GM23338 (cell line): ENCODE measurements around the gene GNPTAB. TPM values are rescaled to one million over a fixed set of nuclear protein-coding genes. Genes with fewer than 3 reads are reported as not detected.

ENCODE experiments used
- ATAC-seq: fragments of 200-7000 bp; cut with Tn5 transposase; 3 replicates; pipeline ENCODE4 v1.9.1; 2020
- DNase-seq: peaks from one replicate; pipeline ENCODE4 v3.0.0-alpha.2; 2015; ENCODE audit warnings: low spot score
- H2AFZ ChIP-seq: fragments of 200-600 bp; sonication (generic); 2 replicates; pipeline ENCODE4 v1.8.0; 2016; ENCODE audit warnings: antibody characterized with exemption, mild to moderate bottlenecking, moderate library complexity
- H3F3A ChIP-seq: fragments of 200-600 bp; sonication (generic); replicated peaks from 2 replicates; pipeline ENCODE4 v1.8.0; 2017; ENCODE audit warnings: antibody characterized with exemption, mixed run types, low read depth
- H3K27ac ChIP-seq: fragments of 200-600 bp; sonication (generic); 2 replicates; pipeline ENCODE4 v1.6.1; 2016; ENCODE audit warnings: low read depth
- H3K27me3 ChIP-seq: fragments of 200-600 bp; sonication (generic); 2 replicates; pipeline ENCODE4 v1.8.0; 2016; ENCODE audit warnings: mild to moderate bottlenecking, mixed run types, moderate library complexity; ENCODE audit not compliant: insufficient read depth
- H3K36me3 ChIP-seq: fragments of 200-600 bp; sonication (generic); 2 replicates; pipeline ENCODE4 v1.8.0; 2016; ENCODE audit warnings: mild to moderate bottlenecking; ENCODE audit not compliant: insufficient read depth
- H3K4me1 ChIP-seq: fragments of 200-600 bp; sonication (generic); 2 replicates; pipeline ENCODE4 v1.8.0; 2016; ENCODE audit warnings: mild to moderate bottlenecking, moderate library complexity; ENCODE audit not compliant: insufficient read depth
- H3K4me2 ChIP-seq: fragments of 200-600 bp; sonication (generic); 2 replicates; pipeline ENCODE4 v1.7.1; 2017; ENCODE audit warnings: mixed run types
- H3K4me3 ChIP-seq: fragments of 200-600 bp; sonication (generic); 2 replicates; pipeline ENCODE4 v1.6.1; 2016; ENCODE audit warnings: mixed run types
- H3K79me2 ChIP-seq: fragments of 200-600 bp; sonication (generic); replicated peaks from 2 replicates; pipeline ENCODE4 v1.8.0; 2017; ENCODE audit warnings: mild to moderate bottlenecking; ENCODE audit not compliant: insufficient read depth
- H3K9me2 ChIP-seq: fragments of 200-600 bp; sonication (generic); 2 replicates; pipeline ENCODE4 v1.8.0; 2017; ENCODE audit not compliant: insufficient read depth
- H4K20me1 ChIP-seq: fragments of 200-600 bp; sonication (generic); replicated peaks from 2 replicates; pipeline ENCODE4 v1.8.0; 2017; ENCODE audit warnings: mild to moderate bottlenecking; ENCODE audit not compliant: insufficient read depth
- H3K27ac Mint-ChIP-seq: 2 replicates; pipeline ENCODE4 v1.8.0; 2020; ENCODE audit warnings: inconsistent platforms, mild to moderate bottlenecking, moderate library complexity, mixed read lengths
- H3K27me3 Mint-ChIP-seq: 3 replicates; pipeline ENCODE4 v1.8.0; 2022; ENCODE audit warnings: low read depth, mild to moderate bottlenecking, moderate library complexity, mixed read lengths, inconsistent platforms; ENCODE audit not compliant: insufficient read depth, poor library complexity
- H3K36me3 Mint-ChIP-seq: 3 replicates; pipeline ENCODE4 v1.8.0; 2021; ENCODE audit warnings: low read depth, mild to moderate bottlenecking, inconsistent platforms, moderate library complexity, mixed read lengths
- H3K4me1 Mint-ChIP-seq: 3 replicates; pipeline ENCODE4 v1.8.0; 2020; ENCODE audit warnings: mild to moderate bottlenecking, inconsistent platforms, mixed read lengths
- H3K4me3 Mint-ChIP-seq: 3 replicates; pipeline ENCODE4 v1.8.0; 2021; ENCODE audit warnings: moderate library complexity, mild to moderate bottlenecking, inconsistent platforms, mixed read lengths
- H3K9me3 Mint-ChIP-seq: 3 replicates; pipeline ENCODE4 v1.8.0; 2020; ENCODE audit warnings: moderate library complexity, mild to moderate bottlenecking, inconsistent platforms, mixed read lengths
- EZH2 ChIP-seq: fragments of 200-600 bp; sonication (generic); IDR thresholded peaks from one replicate; pipeline ENCODE4 v1.8.0; 2017; ENCODE audit warnings: antibody characterized with exemption, mild to moderate bottlenecking, low read depth; ENCODE audit not compliant: unreplicated experiment
- JUNB ChIP-seq: IDR thresholded peaks from one replicate; pipeline ENCODE4 v1.6.1; 2016; ENCODE audit warnings: antibody characterized with exemption; ENCODE audit not compliant: unreplicated experiment
- POLR2AphosphoS5 ChIP-seq: IDR thresholded peaks from 2 replicates; pipeline ENCODE4 v1.6.1; 2016; ENCODE audit warnings: antibody characterized with exemption, low read depth
- REST ChIP-seq: IDR thresholded peaks from one replicate; pipeline ENCODE4 v1.6.1; 2018; ENCODE audit warnings: antibody characterized with exemption; ENCODE audit not compliant: unreplicated experiment
- STAT1 ChIP-seq: IDR thresholded peaks from one replicate; pipeline ENCODE4 v1.6.1; 2016; ENCODE audit warnings: antibody characterized with exemption; ENCODE audit not compliant: unreplicated experiment
- ZNF114 ChIP-seq: fragments of 250-450 bp; sonication (Bioruptor Pico); IDR thresholded peaks from 2 replicates; pipeline ENCODE4 v1.5.0; 2020; ENCODE audit warnings: mild to moderate bottlenecking, moderate library complexity
- ZNF331 ChIP-seq: fragments of 250-450 bp; sonication (Bioruptor Pico); IDR thresholded peaks from 2 replicates; pipeline ENCODE4 v1.5.0; 2020; ENCODE audit warnings: low read depth, mild to moderate bottlenecking, moderate library complexity
- polyA plus RNA-seq: library from polyadenylated mRNA; unstranded; fragments of >200 nt; fragmentation: Nextera tagmentation; extraction: Ambion mirVana; gene quantifications from 2 replicates; pipeline ENCODE4 v1.2.1, GENCODE V29; 2016
- total RNA-seq: library from RNA; depleted of rRNA; stranded (reverse); fragments of >200 nt; shearing (Covaris generic); gene quantifications from 2 replicates; pipeline ENCODE4 v1.2.3, GENCODE V29; 2014
- TF ChIP-seq, protein P1 (sequence below): fragments of 250-450 bp; sonication (Bioruptor Pico); IDR thresholded peaks from 2 replicates; pipeline ENCODE4 v1.5.0; 2020; ENCODE audit warnings: mild to moderate bottlenecking, moderate library complexity
- TF ChIP-seq, protein P2 (sequence below), 2 experiments: fragments of 200-600 bp in 1 of 2; sonication (generic) in 1 of 2; conservative IDR thresholded peaks; 2 replicates each; pipeline versions ENCODE4 v1.5.1 to v1.6.1; 2016 to 2017; ENCODE audit warnings: antibody characterized with exemption in 2 of 2, low read depth in 2 of 2, mild to moderate bottlenecking in 2 of 2, moderate library complexity in 1 of 2

Gene GNPTAB
- total and polyA plus RNA-seq, 2 experiments from 2014 or later: 23.6 to 58.3 TPM

DNA sequence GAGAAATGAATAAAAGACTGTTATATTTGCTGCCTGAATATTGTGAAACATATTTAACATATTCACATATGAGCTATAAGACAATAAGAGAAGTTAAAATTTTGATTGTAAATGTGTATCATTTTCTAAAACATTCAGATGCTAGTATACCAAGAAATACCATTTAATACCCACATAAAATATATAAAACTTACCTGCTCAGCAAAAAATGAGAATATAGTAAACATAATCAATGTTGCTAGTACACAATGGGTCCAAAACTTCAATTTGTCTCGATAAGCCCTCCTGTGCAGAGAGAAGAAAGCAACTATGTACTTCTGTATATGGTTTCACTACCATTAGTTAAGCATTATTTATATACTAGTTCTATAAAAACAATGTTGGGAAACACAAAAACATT, 81.9 kb downstream of the GNPTAB start:
- Mint-ChIP-seq H3K36me3 (peaks cover 4% of the 10 kb centered on the region; the same call in 1 of the 3 replicates), H3K4me3 (no peak overlapping the region), H3K4me1 (peaks cover 18% of the 10 kb centered on the region), H3K27ac (no peak overlapping the region), H3K9me3 (no peaks in the 10 kb centered on the region), H3K27me3 (peaks cover 2% of the 10 kb centered on the region)
- Histone ChIP-seq H3K27me3 (no peaks in the 10 kb centered on the region), H3K4me1 (peaks cover 8% of the 10 kb centered on the region), H4K20me1 (no peaks in the 10 kb centered on the region; the same call in 1 of the 2 replicates), H3K4me2 (no peak overlapping the region), H3K36me3 (peaks cover 6% of the 10 kb centered on the region; the same call in 1 of the 2 replicates), H3K4me3 (no peak overlapping the region), H2AFZ (no peak overlapping the region), H3K27ac (no peak overlapping the region), H3K79me2 (no peaks in the 10 kb centered on the region), H3F3A (no peaks in the 10 kb centered on the region), H3K9me2 (no peaks in the 10 kb centered on the region)
- ATAC-seq: no peak
- no peak for DNase-seq
- TF ChIP-seq, protein P1, sequence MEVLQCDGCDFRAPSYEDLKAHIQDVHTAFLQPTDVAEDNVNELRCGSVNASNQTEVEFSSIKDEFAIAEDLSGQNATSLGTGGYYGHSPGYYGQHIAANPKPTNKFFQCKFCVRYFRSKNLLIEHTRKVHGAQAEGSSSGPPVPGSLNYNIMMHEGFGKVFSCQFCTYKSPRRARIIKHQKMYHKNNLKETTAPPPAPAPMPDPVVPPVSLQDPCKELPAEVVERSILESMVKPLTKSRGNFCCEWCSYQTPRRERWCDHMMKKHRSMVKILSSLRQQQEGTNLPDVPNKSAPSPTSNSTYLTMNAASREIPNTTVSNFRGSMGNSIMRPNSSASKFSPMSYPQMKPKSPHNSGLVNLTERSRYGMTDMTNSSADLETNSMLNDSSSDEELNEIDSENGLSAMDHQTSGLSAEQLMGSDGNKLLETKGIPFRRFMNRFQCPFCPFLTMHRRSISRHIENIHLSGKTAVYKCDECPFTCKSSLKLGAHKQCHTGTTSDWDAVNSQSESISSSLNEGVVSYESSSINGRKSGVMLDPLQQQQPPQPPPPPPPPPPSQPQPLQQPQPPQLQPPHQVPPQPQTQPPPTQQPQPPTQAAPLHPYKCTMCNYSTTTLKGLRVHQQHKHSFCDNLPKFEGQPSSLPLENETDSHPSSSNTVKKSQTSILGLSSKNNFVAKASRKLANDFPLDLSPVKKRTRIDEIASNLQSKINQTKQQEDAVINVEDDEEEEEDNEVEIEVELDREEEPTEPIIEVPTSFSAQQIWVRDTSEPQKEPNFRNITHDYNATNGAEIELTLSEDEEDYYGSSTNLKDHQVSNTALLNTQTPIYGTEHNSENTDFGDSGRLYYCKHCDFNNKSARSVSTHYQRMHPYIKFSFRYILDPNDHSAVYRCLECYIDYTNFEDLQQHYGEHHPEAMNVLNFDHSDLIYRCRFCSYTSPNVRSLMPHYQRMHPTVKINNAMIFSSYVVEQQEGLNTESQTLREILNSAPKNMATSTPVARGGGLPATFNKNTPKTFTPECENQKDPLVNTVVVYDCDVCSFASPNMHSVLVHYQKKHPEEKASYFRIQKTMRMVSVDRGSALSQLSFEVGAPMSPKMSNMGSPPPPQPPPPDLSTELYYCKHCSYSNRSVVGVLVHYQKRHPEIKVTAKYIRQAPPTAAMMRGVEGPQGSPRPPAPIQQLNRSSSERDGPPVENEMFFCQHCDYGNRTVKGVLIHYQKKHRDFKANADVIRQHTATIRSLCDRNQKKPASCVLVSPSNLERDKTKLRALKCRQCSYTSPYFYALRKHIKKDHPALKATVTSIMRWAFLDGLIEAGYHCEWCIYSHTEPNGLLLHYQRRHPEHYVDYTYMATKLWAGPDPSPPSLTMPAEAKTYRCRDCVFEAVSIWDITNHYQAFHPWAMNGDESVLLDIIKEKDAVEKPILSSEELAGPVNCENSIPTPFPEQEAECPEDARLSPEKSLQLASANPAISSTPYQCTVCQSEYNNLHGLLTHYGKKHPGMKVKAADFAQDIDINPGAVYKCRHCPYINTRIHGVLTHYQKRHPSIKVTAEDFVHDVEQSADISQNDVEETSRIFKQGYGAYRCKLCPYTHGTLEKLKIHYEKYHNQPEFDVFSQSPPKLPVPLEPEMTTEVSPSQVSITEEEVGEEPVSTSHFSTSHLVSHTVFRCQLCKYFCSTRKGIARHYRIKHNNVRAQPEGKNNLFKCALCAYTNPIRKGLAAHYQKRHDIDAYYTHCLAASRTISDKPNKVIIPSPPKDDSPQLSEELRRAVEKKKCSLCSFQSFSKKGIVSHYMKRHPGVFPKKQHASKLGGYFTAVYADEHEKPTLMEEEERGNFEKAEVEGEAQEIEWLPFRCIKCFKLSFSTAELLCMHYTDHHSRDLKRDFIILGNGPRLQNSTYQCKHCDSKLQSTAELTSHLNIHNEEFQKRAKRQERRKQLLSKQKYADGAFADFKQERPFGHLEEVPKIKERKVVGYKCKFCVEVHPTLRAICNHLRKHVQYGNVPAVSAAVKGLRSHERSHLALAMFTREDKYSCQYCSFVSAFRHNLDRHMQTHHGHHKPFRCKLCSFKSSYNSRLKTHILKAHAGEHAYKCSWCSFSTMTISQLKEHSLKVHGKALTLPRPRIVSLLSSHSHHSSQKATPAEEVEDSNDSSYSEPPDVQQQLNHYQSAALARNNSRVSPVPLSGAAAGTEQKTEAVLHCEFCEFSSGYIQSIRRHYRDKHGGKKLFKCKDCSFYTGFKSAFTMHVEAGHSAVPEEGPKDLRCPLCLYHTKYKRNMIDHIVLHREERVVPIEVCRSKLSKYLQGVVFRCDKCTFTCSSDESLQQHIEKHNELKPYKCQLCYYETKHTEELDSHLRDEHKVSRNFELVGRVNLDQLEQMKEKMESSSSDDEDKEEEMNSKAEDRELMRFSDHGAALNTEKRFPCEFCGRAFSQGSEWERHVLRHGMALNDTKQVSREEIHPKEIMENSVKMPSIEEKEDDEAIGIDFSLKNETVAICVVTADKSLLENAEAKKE (CRISPR knock-in tag): no peak
- no peak for TF ChIP-seq ZNF331 (CRISPR knock-in tag)
- no peak for TF ChIP-seq REST
- TF ChIP-seq, protein P2, sequence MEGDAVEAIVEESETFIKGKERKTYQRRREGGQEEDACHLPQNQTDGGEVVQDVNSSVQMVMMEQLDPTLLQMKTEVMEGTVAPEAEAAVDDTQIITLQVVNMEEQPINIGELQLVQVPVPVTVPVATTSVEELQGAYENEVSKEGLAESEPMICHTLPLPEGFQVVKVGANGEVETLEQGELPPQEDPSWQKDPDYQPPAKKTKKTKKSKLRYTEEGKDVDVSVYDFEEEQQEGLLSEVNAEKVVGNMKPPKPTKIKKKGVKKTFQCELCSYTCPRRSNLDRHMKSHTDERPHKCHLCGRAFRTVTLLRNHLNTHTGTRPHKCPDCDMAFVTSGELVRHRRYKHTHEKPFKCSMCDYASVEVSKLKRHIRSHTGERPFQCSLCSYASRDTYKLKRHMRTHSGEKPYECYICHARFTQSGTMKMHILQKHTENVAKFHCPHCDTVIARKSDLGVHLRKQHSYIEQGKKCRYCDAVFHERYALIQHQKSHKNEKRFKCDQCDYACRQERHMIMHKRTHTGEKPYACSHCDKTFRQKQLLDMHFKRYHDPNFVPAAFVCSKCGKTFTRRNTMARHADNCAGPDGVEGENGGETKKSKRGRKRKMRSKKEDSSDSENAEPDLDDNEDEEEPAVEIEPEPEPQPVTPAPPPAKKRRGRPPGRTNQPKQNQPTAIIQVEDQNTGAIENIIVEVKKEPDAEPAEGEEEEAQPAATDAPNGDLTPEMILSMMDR (conservative IDR thresholded peaks at IDR 0.05; ENCODE audit: low read depth in 2 of 2): no peak
- TF ChIP-seq ZNF114: no peak
- no peak for TF ChIP-seq EZH2
- TF ChIP-seq POLR2AphosphoS5: no peak
- no peak for TF ChIP-seq STAT1
- no peak for TF ChIP-seq JUNB
